Measurements from ENCODE around the gene GULP1. TPM values are rescaled to one million over a fixed set of nuclear protein-coding genes. Genes with fewer than 3 reads are reported as not detected.

GULP1 gene
- total RNA-seq, 1 donor from 2014 or later: not detected

DNA sequence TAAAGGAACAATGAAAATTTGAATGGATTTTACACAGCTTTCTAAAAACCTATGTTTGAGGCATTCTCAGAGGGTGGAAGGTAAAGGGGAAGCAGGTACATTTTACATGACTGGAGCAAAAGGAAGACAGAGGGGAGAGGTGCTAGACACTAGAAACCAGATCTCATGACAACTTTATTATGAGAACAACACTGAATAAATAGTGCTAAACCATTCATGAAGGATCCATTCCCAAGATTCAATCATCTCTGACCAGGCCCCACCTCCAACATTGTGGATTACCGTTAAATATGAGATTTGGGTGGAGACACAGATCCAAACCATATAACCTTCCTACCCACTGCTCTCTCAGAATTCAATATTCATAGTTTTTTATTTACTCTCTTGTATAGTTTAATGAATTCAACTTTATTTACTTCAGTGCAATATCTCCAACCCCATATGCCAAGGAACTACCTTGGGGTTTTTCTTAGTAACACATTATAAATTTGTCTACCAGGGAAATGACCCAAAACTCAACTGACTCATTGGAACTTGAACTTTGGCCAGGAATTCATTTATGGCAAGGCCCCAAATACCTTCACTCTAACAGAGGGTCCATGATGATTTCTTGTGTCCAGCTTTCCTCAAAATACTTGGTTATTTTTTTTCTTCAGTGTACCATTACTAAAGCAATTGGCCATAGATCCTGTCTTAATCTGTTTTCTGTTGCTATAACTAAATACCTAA lies 317.8 kb downstream of the GULP1 start:
- TF ChIP-seq, protein P1, sequence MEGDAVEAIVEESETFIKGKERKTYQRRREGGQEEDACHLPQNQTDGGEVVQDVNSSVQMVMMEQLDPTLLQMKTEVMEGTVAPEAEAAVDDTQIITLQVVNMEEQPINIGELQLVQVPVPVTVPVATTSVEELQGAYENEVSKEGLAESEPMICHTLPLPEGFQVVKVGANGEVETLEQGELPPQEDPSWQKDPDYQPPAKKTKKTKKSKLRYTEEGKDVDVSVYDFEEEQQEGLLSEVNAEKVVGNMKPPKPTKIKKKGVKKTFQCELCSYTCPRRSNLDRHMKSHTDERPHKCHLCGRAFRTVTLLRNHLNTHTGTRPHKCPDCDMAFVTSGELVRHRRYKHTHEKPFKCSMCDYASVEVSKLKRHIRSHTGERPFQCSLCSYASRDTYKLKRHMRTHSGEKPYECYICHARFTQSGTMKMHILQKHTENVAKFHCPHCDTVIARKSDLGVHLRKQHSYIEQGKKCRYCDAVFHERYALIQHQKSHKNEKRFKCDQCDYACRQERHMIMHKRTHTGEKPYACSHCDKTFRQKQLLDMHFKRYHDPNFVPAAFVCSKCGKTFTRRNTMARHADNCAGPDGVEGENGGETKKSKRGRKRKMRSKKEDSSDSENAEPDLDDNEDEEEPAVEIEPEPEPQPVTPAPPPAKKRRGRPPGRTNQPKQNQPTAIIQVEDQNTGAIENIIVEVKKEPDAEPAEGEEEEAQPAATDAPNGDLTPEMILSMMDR (IDR thresholded peaks at IDR 0.05): no peak
- ATAC-seq (ENCODE audit: low read depth) (no peak), DNase-seq (no peak)
- Mint-ChIP-seq H3K4me1 (no peaks in the 10 kb centered on the region), H3K9me3 (no peaks in the 10 kb centered on the region), H3K27ac (no peak overlapping the region), H3K36me3 (ENCODE audit: low read depth) (no peaks in the 10 kb centered on the region), H3K4me3 (no peak overlapping the region), H3K27me3 (no peaks in the 10 kb centered on the region)
- ChIA-PET CTCF (no interaction called here), POLR2A (no interaction called here)
- intact Hi-C loops (cut with micrococcal nuclease): no loop called here

DNA sequence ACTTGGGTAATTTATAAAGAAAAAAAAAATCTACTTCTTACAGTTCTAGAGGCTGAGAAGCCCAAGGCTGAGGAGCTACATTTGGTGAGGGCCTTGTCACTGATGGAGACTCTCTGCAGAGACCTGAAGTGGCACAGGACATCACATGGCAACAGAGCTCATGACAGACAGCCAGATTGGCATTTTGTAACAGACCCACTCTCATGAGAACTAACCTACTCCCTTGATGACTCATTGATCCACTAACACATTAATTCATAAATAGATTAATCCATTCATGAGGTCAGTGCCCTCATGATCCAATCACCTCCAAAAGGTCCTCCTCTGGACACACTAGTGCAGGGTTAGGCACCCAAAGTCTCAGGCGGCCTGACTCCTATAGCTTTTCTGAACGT lies 318.4 kb downstream of the GULP1 start:
- TF ChIP-seq, protein P1 (IDR thresholded peaks at IDR 0.05): no peak

DNA sequence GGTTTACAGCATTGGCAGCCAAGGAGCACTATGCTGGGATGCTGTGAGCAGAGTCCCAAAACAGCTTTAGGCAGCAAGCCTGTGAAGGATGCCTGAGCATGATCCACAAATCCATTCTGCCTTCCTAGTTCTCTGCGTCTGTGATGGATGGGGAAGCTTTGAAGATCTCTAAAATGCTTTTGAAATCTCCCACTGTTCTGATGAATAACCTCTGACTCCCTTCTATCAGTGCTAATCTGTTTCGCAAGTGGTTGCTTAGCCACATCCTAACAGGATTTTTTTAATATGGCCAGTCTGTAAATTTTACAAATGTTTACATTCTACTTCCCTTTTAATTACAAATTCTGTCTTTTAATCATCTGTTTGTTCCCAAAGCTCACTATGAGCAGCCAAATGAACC lies 319.2 kb downstream of the GULP1 start:
- H3K36me3 Mint-ChIP-seq (ENCODE audit: low read depth): no peaks in the 10 kb centered on the region
- H3K9me3 Mint-ChIP-seq: no peaks in the 10 kb centered on the region
- H3K4me1 Mint-ChIP-seq: no peaks in the 10 kb centered on the region
- no peak overlapping the region for H3K27ac Mint-ChIP-seq
- H3K27me3 Mint-ChIP-seq: no peaks in the 10 kb centered on the region
- CTCF ChIA-PET: no interaction called here
- H3K4me3 Mint-ChIP-seq: no peak overlapping the region
- intact Hi-C loops (cut with micrococcal nuclease): no loop called here
- POLR2A ChIA-PET: no interaction called here
- TF ChIP-seq, protein P1 (IDR thresholded peaks at IDR 0.05): no peak
- no peak for ATAC-seq (ENCODE audit: low read depth)
- DNase-seq: no peak

More for the DNA sequence above, 318.4 kb downstream of the GULP1 start:
- Mint-ChIP-seq H3K4me1 (no peaks in the 10 kb centered on the region), H3K9me3 (no peaks in the 10 kb centered on the region), H3K4me3 (no peak overlapping the region), H3K36me3 (ENCODE audit: low read depth) (no peaks in the 10 kb centered on the region), H3K27ac (no peak overlapping the region), H3K27me3 (no peaks in the 10 kb centered on the region)
- ATAC-seq (ENCODE audit: low read depth): no peak
- ChIA-PET CTCF (no interaction called here), POLR2A (no interaction called here)
- intact Hi-C loops (cut with micrococcal nuclease): no loop called here
- DNase-seq: no peak

DNA sequence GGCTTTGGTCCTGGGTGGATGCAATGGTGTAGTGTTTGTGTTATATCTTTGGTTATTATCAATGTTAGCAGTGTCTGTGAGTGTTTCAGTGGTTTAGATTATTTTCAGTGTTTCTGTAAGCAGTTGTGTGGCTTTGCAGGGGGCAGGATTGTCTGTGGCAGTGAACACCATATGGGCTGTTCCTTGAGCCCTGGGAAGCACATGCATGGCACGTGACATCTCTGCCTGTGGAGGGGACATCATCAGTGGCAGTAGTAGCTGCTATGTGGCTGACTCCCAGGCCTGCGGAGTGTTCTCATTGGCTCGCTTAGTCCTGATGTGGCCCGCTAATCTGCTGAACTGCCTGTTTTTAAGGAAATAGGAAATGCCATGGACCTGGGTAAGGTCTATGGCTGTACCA lies 327.5 kb downstream of the GULP1 start:
- peaks cover 2% of the 10 kb centered on the region for H3K9me3 Mint-ChIP-seq
- H3K36me3 Mint-ChIP-seq (ENCODE audit: low read depth): no peaks in the 10 kb centered on the region
- H3K27ac Mint-ChIP-seq: no peak overlapping the region
- CTCF ChIA-PET: no interaction called here
- no peak overlapping the region for H3K4me3 Mint-ChIP-seq
- no peaks in the 10 kb centered on the region for H3K4me1 Mint-ChIP-seq
- intact Hi-C loops (cut with micrococcal nuclease): no loop called here
- ATAC-seq (ENCODE audit: low read depth) (no peak), DNase-seq (no peak)
- no peaks in the 10 kb centered on the region for H3K27me3 Mint-ChIP-seq
- TF ChIP-seq, protein P1 (IDR thresholded peaks at IDR 0.05): no peak
- POLR2A ChIA-PET: no interaction called here

DNA sequence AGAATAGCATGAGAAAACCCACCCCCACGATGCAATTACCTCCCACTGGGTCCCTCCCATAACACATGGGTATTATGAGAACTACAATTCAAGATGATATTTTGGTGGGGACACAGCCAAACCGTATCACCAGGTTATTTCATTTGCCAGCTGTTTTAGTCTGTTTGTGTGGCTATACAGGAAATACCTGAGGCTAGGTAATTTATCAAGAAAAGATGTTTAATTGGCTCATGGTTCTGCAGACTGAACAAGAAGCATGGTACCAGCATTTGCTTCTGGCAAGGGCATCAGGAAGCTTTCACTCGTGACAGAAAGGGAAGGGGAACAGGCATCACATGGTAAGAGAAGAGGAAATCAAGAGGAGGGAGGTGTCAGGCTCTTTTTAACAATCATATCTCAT lies 329.2 kb downstream of the GULP1 start:
- Mint-ChIP-seq H3K4me3 (no peak overlapping the region), H3K36me3 (ENCODE audit: low read depth) (no peaks in the 10 kb centered on the region), H3K9me3 (peaks cover 2% of the 10 kb centered on the region), H3K4me1 (no peaks in the 10 kb centered on the region), H3K27ac (no peak overlapping the region), H3K27me3 (no peaks in the 10 kb centered on the region)
- intact Hi-C loops (cut with micrococcal nuclease): no loop called here
- POLR2A ChIA-PET: no interaction called here
- no peak for DNase-seq
- TF ChIP-seq, protein P1 (IDR thresholded peaks at IDR 0.05): no peak
- CTCF ChIA-PET: no interaction called here
- no peak for ATAC-seq (ENCODE audit: low read depth)
